ENCODE data around the gene CD164L2.

CD164L2 gene

GRCh38 chr1:27342778-27343638 is 40.1 kb downstream of the CD164L2 start:
- DNase-seq = peak; percentile 37

DNA sequence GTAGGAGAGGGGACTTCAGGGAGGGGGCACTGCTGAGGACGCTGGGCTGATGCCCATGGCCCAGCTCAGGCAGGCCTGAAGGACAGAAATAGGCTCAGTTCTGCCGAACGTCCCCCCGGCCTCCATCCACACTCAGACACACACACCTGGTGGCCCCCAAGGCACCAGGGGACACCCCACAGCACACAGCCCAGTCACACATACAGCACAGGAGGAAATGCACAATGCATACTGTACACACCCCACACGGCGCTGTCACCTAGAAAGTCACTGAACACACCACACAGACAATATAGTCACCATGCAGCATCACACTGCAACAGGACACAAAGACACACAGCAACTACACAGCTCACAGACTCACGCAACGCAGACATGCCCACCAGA is 40.7 kb downstream of the CD164L2 start:
- DNase-seq = no peak

- DNase-seq = peak; percentile 65
These were observed 41.4 kb downstream of the CD164L2 start, which contains the start of gene SYTL1 for GRCh38 chr1:27341525-27342252. SYTL1 (plus strand) TSS chr1:27342022; CDS start chr1:27345335, 3,313 bp downstream.

GRCh38 chr1:27339213-27339612 is 43.9 kb downstream of the CD164L2 start:
- no peak for DNase-seq

DNA sequence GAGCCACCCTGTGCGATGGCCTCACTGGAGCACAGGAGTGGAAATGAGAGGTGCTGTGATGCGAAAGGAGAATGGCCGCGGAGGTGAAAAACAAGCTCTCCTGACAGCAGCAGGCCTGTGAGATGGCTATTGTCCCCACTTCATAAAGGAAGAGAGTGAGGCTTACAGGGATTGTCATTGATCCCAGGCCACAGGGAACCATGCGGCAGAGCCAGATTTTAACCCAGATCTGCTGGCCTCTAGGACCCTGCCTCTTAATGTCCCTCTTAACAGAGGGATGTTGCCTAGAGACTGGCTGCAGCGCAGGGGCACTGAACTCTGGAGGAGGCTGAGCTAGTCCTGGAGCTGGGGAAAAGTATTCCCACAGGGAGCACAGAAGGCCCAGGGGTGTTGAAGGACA is 44.4 kb downstream of the CD164L2 start:
- no peak for DNase-seq

DNA sequence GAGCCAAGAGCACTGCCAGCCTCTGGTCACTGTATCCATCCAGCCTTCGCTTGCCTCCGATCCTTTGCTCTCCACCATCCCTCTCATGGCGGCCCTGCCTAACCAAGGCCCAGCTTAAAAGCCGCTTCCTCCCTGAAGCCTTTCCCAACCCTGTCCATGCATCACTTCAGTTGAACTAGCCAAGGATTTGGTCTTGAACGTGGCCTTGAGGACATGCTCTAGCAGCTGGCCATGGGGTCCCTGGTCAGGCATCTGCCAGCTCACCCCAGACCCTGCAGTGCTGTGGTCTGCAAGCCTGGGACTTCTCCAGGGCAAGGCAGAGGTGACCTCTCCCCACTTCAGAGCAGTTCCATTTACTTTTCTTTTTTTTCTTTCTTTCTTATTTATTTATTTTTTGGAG is 46.4 kb downstream of the CD164L2 start:
- DNase-seq = no peak

- no peak for DNase-seq
These were observed 47.4 kb downstream of the CD164L2 start for GRCh38 chr1:27335506-27336422.

GRCh38 chr1:27333717-27334279 is 49.3 kb downstream of the CD164L2 start:
- DNase-seq = no peak

DNA sequence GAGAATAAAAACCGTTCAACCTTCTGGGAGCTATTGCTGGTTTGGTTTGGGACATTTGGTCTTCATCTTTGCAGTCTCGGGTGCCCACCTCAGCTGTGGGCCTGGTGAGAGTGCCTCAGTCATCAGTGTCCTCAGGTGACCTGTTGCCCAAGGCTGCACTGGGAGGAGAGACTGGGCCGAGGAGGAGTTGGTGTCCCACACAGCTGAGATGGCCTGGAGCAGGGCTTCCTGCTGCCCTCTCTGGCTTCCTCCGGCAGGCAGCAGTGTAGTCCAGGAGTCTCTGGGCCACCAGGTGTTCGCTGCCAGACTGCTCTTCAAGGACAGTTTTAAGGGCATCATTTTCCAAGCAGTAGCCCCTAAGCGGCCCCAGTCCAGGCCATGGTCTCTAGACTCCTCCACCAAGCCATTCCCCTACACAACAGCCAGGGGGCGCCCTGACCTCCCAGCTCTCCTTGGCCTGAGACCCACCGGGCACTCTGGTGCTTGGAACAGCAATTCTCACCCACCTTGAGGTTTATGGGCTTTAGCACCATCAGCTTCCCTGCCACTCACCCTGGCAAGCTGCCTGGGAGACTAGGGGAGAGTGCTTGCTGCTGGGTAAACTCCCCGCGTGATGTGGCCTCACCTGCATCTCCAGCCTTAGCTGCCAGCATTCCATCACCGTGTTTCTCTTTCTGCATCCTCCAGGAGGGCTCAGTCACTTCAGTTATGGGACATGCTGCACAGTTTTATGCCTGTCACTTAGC is 50.4 kb downstream of the CD164L2 start:
- DNase-seq = peak; percentile 28

GRCh38 chr1:27331922-27332321 is 51.2 kb downstream of the CD164L2 start:
- DNase-seq = no peak

DNA sequence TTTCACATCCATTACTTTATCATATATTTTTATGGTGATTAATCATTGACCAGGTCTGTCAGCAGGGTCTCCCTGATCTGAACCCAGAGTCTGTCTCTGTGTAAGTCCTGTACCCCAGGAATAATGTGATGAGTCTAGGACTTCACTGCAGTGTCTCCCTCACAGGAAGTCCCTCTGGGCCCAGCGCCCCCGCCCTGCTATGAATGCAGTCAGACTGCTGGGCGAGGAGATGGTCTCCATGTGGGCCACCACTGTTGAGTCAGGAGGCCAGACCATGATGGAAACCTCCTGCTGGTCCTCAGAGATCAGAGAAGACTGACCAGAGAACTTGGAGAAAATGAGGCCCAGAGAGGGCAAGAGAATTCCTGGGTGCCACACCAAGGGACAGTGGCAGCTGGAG is 51.7 kb downstream of the CD164L2 start:
- no peak for DNase-seq

GRCh38 chr1:27330786-27331185 is 52.3 kb downstream of the CD164L2 start:
- DNase-seq = no peak
